ENCODE results near the gene PPP3CA.

The PPP3CA gene

DNA sequence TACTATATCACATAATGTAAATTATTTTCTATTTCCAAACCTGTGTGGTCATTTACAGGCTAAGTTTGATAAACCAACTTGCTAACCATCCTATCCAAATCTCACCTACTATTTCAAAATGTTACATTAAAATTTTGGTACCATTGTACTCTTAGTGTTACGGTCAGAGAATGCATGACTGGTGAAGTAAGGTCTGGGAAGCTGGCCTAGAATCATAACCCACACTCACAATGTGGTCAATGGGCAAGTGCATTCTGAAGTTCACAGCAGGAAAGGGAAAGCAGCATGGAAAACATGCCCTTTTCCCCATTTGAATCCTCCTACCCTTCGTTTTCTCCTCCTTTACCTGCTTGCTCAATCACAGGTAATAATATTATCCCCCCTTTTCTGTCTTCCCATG is 54.4 kb downstream of the PPP3CA start:
- Histone ChIP-seq H4K20me1 (ENCODE audit: insufficient read depth, low read length) (no peaks in the 10 kb centered on the region; the same call in 1 of the 2 replicates), H3K9me3 (replicated peaks; ENCODE audit: insufficient read depth, low read length) (no peaks in the 10 kb centered on the region), H3K4me1 (ENCODE audit: low read length) (no peaks in the 10 kb centered on the region), H3F3A (ENCODE audit: insufficient read depth, low read length) (no peaks in the 10 kb centered on the region), H3K9ac (ENCODE audit: low read length) (no peak overlapping the region), H3K36me3 (replicated peaks; ENCODE audit: insufficient read depth, low read length) (no peaks in the 10 kb centered on the region), H3K27ac (ENCODE audit: low read length) (no peak overlapping the region), H3K9me2 (replicated peaks; ENCODE audit: insufficient read depth, low read length) (no peaks in the 10 kb centered on the region), H3K79me2 (ENCODE audit: low read length) (peaks cover 40% of the 10 kb centered on the region), H3K4me2 (ENCODE audit: low read depth, low read length) (no peak overlapping the region), H2AFZ (ENCODE audit: low read length) (no peak overlapping the region), H3K27me3 (replicated peaks; ENCODE audit: insufficient read depth, low read length) (no peaks in the 10 kb centered on the region), H3K4me3 (ENCODE audit: low read length) (no peak overlapping the region)
- no peak for DNase-seq
- TF ChIP-seq CTCF (IDR thresholded peaks at IDR 0.05; ENCODE audit: low read length) (no peak), EZH2 (optimal IDR thresholded peaks at IDR 0.05; ENCODE audit: low read depth, low read length) (no peak), EZH2phosphoT487 (IDR thresholded peaks at IDR 0.05; ENCODE audit: low read length) (no peak)

GRCh38 chr4:101292214-101292613 is 55.1 kb downstream of the PPP3CA start:
- H3K27ac ChIP-seq (ENCODE audit: low read length), result no peak overlapping the region
- H3K27me3 ChIP-seq (replicated peaks; ENCODE audit: insufficient read depth, low read length), result no peaks in the 10 kb centered on the region
- H3F3A ChIP-seq (ENCODE audit: insufficient read depth, low read length), result no peaks in the 10 kb centered on the region
- no peak for DNase-seq
- H3K9me2 ChIP-seq (replicated peaks; ENCODE audit: insufficient read depth, low read length), result no peaks in the 10 kb centered on the region
- no peaks in the 10 kb centered on the region; the same call in 1 of the 2 replicates for H4K20me1 ChIP-seq (ENCODE audit: insufficient read depth, low read length)
- TF ChIP-seq EZH2 (optimal IDR thresholded peaks at IDR 0.05; ENCODE audit: low read depth, low read length), result no peak
- TF ChIP-seq CTCF (IDR thresholded peaks at IDR 0.05; ENCODE audit: low read length), result no peak
- no peak for TF ChIP-seq EZH2phosphoT487 (IDR thresholded peaks at IDR 0.05; ENCODE audit: low read length)
- H3K9ac ChIP-seq (ENCODE audit: low read length), result no peak overlapping the region
- no peak overlapping the region for H3K4me3 ChIP-seq (ENCODE audit: low read length)
- H3K36me3 ChIP-seq (replicated peaks; ENCODE audit: insufficient read depth, low read length), result no peaks in the 10 kb centered on the region
- H3K9me3 ChIP-seq (replicated peaks; ENCODE audit: insufficient read depth, low read length), result no peaks in the 10 kb centered on the region
- H3K79me2 ChIP-seq (ENCODE audit: low read length), result peaks cover 36% of the 10 kb centered on the region
- H2AFZ ChIP-seq (ENCODE audit: low read length), result no peak overlapping the region
- H3K4me1 ChIP-seq (ENCODE audit: low read length), result no peaks in the 10 kb centered on the region
- H3K4me2 ChIP-seq (ENCODE audit: low read depth, low read length), result no peak overlapping the region

GRCh38 chr4:101291198-101291597 is 56.1 kb downstream of the PPP3CA start:
- Histone ChIP-seq H3K9ac (ENCODE audit: low read length) (no peak overlapping the region), H3F3A (ENCODE audit: insufficient read depth, low read length) (no peaks in the 10 kb centered on the region), H3K9me3 (replicated peaks; ENCODE audit: insufficient read depth, low read length) (no peaks in the 10 kb centered on the region), H3K4me3 (ENCODE audit: low read length) (no peak overlapping the region), H3K27ac (ENCODE audit: low read length) (no peak overlapping the region), H2AFZ (ENCODE audit: low read length) (no peak overlapping the region), H4K20me1 (ENCODE audit: insufficient read depth, low read length) (no peaks in the 10 kb centered on the region; the same call in 1 of the 2 replicates), H3K79me2 (ENCODE audit: low read length) (peaks cover 35% of the 10 kb centered on the region; the same call in 1 of the 2 replicates), H3K36me3 (replicated peaks; ENCODE audit: insufficient read depth, low read length) (no peaks in the 10 kb centered on the region), H3K27me3 (replicated peaks; ENCODE audit: insufficient read depth, low read length) (no peaks in the 10 kb centered on the region), H3K4me2 (ENCODE audit: low read depth, low read length) (no peak overlapping the region), H3K9me2 (replicated peaks; ENCODE audit: insufficient read depth, low read length) (no peaks in the 10 kb centered on the region), H3K4me1 (ENCODE audit: low read length) (no peaks in the 10 kb centered on the region)
- no peak for DNase-seq
- TF ChIP-seq EZH2phosphoT487 (IDR thresholded peaks at IDR 0.05; ENCODE audit: low read length) (no peak), EZH2 (optimal IDR thresholded peaks at IDR 0.05; ENCODE audit: low read depth, low read length) (no peak), CTCF (IDR thresholded peaks at IDR 0.05; ENCODE audit: low read length) (no peak)

Measured in MM.1S (cell line).